ENCODE measurements around the gene P2RX7. TPM values are rescaled to one million over a fixed set of nuclear protein-coding genes. Genes with fewer than 3 reads are reported as not detected.

P2RX7 gene
- total RNA-seq, 1 experiment from 2014 or later: 0.17 TPM

DNA sequence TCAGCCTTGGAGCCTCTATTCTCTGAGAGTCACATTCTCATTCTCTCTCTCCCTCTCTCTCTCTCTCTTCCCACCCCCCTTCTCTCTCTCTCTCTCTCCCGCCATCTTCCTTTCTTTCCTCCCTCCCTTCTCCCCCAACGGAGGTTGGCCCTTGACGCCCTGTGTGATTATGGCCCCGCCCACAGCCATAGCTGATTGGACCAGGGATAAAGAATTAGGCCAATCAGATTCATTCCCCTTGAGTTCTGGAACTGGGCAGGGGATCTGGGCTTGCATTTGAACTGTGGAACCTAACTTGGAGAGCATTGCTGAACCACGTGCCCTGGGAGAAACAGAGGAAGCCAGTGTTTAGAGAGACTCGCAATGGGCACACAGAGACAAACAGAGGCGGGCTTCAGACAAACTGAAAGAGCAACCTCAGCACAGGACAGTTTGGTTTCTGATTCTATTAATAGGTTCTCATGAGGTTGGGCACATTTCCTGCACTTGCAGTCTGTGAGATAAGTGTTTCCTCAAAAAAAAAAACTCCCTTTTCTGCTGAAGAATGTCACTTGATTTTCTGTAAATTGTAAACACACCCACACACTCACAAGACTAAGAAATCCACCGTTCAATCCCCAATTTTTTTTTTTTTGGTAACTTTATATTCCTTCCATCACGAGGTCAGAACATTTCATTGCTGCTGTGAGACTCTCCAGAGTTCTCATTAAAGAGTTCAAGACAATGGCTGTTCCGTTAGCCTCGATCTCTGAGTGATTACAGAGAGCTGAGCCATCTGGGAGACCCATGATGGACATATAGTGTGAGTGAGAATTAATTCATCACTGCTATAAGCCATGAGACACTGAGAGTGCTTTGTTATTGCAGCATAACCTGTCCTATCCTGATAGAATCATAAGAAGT is 3.5 kb upstream of the P2RX7 start:
- Histone ChIP-seq H3K27me3 (replicated peaks; ENCODE audit: insufficient read depth, low read depth, low read length, poor library complexity) (no peaks in the 10 kb centered on the region), H3K4me3 (ENCODE audit: low read depth, low read length, poor library complexity, severe bottlenecking) (no peak overlapping the region), H3K4me1 (ENCODE audit: insufficient read depth, low read length, poor library complexity, severe bottlenecking) (no peaks in the 10 kb centered on the region), H3K36me3 (ENCODE audit: insufficient read depth, low read length, poor library complexity, severe bottlenecking) (no peaks in the 10 kb centered on the region), H3K27ac (ENCODE audit: low read depth, low read length, poor library complexity, severe bottlenecking) (no peak overlapping the region), H3K9me3 (ENCODE audit: low read depth, low read length, poor library complexity, severe bottlenecking) (no peaks in the 10 kb centered on the region)
- no TSS peak for BruUV-seq (replicated peaks)
- intact Hi-C loops (cut with micrococcal nuclease; ENCODE audit: unreplicated experiment): no loop called here
- POLR2A ChIA-PET (ENCODE audit: low non-redundant PET): interaction anchor here (0.6 to 0.7 kb wide), 2 partner anchors 94 to 284 kb away, joined by 6 to 11 read pairs; no protein-coding TSS in a partner anchor
- peak; percentile 79 for DNase-seq (ENCODE audit: low spot score)
- no peak for TF ChIP-seq EZH2 (IDR thresholded peaks at IDR 0.05; ENCODE audit: borderline replicate concordance, low read depth, low read length, poor library complexity, severe bottlenecking)
- TF ChIP-seq CTCF (conservative IDR thresholded peaks at IDR 0.05; ENCODE audit: low read depth, low read length): no peak
- CTCF ChIA-PET: interaction anchor here (0.7 kb wide), 2 partner anchors 479 to 812 kb away, joined by 8 to 13 read pairs; no protein-coding TSS in a partner anchor

GRCh38 chr12:121129811-121130147 is 2.9 kb upstream of the P2RX7 start:
- CTCF ChIA-PET: no interaction called here
- no peaks in the 10 kb centered on the region for H3K4me1 ChIP-seq (ENCODE audit: insufficient read depth, low read length, poor library complexity, severe bottlenecking)
- no peaks in the 10 kb centered on the region for H3K27me3 ChIP-seq (replicated peaks; ENCODE audit: insufficient read depth, low read depth, low read length, poor library complexity)
- intact Hi-C loops (cut with micrococcal nuclease; ENCODE audit: unreplicated experiment): no loop called here
- no peak for DNase-seq (ENCODE audit: low spot score)
- BruUV-seq (replicated peaks): no TSS peak
- POLR2A ChIA-PET (ENCODE audit: low non-redundant PET): no interaction called here
- H3K27ac ChIP-seq (ENCODE audit: low read depth, low read length, poor library complexity, severe bottlenecking): no peak overlapping the region
- no peaks in the 10 kb centered on the region for H3K9me3 ChIP-seq (ENCODE audit: low read depth, low read length, poor library complexity, severe bottlenecking)
- no peak overlapping the region for H3K4me3 ChIP-seq (ENCODE audit: low read depth, low read length, poor library complexity, severe bottlenecking)
- no peaks in the 10 kb centered on the region for H3K36me3 ChIP-seq (ENCODE audit: insufficient read depth, low read length, poor library complexity, severe bottlenecking)
- TF ChIP-seq CTCF (conservative IDR thresholded peaks at IDR 0.05; ENCODE audit: low read depth, low read length): no peak
- no peak for TF ChIP-seq EZH2 (IDR thresholded peaks at IDR 0.05; ENCODE audit: borderline replicate concordance, low read depth, low read length, poor library complexity, severe bottlenecking)

- H3K4me1 ChIP-seq (ENCODE audit: insufficient read depth, low read length, poor library complexity, severe bottlenecking): no peaks in the 10 kb centered on the region
- no peaks in the 10 kb centered on the region for H3K9me3 ChIP-seq (ENCODE audit: low read depth, low read length, poor library complexity, severe bottlenecking)
- CTCF ChIA-PET: no interaction called here
- no peaks in the 10 kb centered on the region for H3K36me3 ChIP-seq (ENCODE audit: insufficient read depth, low read length, poor library complexity, severe bottlenecking)
- no peaks in the 10 kb centered on the region for H3K27me3 ChIP-seq (replicated peaks; ENCODE audit: insufficient read depth, low read depth, low read length, poor library complexity)
- POLR2A ChIA-PET (ENCODE audit: low non-redundant PET): no interaction called here
- H3K4me3 ChIP-seq (ENCODE audit: low read depth, low read length, poor library complexity, severe bottlenecking): no peak overlapping the region
- DNase-seq (ENCODE audit: low spot score): no peak
- no TSS peak for BruUV-seq (replicated peaks)
- intact Hi-C loops (cut with micrococcal nuclease; ENCODE audit: unreplicated experiment): no loop called here
- no peak overlapping the region for H3K27ac ChIP-seq (ENCODE audit: low read depth, low read length, poor library complexity, severe bottlenecking)
- TF ChIP-seq EZH2 (IDR thresholded peaks at IDR 0.05; ENCODE audit: borderline replicate concordance, low read depth, low read length, poor library complexity, severe bottlenecking) (no peak), CTCF (conservative IDR thresholded peaks at IDR 0.05; ENCODE audit: low read depth, low read length) (no peak)
These were observed 1.8 kb upstream of the P2RX7 start for GRCh38 chr12:121130866-121131373.

All from A673 (cell line).